HAP-1 (cell line): ENCODE results near the gene CCL16.

Experiments used
- DNase-seq, 2 experiments: peaks; one replicate each; pipeline ENCODE4 v3.0.0-alpha.2; 2016 to 2020; ENCODE audit warnings: low spot score in 2 of 2
- H3K27me3 ChIP-seq: fragments of 250-450 bp; sonication (Bioruptor Pico); 2 replicates; pipeline ENCODE4 v1.5.1; 2020; ENCODE audit warnings: low read depth, mild to moderate bottlenecking, moderate library complexity
- H3K36me3 ChIP-seq: fragments of 250-450 bp; sonication (Bioruptor Pico); replicated peaks from 2 replicates; pipeline ENCODE4 v1.5.1; 2020; ENCODE audit warnings: mild to moderate bottlenecking
- H3K4me1 ChIP-seq: fragments of 250-450 bp; sonication (Bioruptor Pico); 2 replicates; pipeline ENCODE4 v1.5.1; 2020; ENCODE audit warnings: mild to moderate bottlenecking
- H3K4me3 ChIP-seq: fragments of 250-450 bp; sonication (Bioruptor Pico); 2 replicates; pipeline ENCODE4 v1.5.1; 2020; ENCODE audit warnings: mild to moderate bottlenecking, moderate library complexity
- H3K9me3 ChIP-seq: fragments of 250-450 bp; sonication (Bioruptor Pico); 2 replicates; pipeline ENCODE4 v1.5.1; 2020; ENCODE audit warnings: mild to moderate bottlenecking, moderate library complexity
- in situ Hi-C: fragments of 300-500 bp; cut with MboI; formaldehyde crosslinking; loops from 3 replicates; pipeline ENCODE4 v1.14.3; 2020; ENCODE audit warnings: low sequenced_read_pairs, inconsistent platforms, mixed read lengths

Gene CCL16

GRCh38 chr17:35977509-35977908, 3.8 kb downstream of the CCL16 start:
- in situ Hi-C loops, result loop anchor here (10.0 kb wide), 1 partner anchor 507 kb away; the partner anchor contains the start of gene ZNHIT3
- H3K27me3 ChIP-seq, result no peaks in the 10 kb centered on the region
- no peaks in the 10 kb centered on the region for H3K4me1 ChIP-seq
- H3K9me3 ChIP-seq, result no peaks in the 10 kb centered on the region
- H3K4me3 ChIP-seq, result no peak overlapping the region
- DNase-seq, result no peak
- H3K36me3 ChIP-seq, result no peaks in the 10 kb centered on the region

GRCh38 chr17:35973333-35974260, 7.7 kb downstream of the CCL16 start:
- Histone ChIP-seq H3K4me1 (no peaks in the 10 kb centered on the region), H3K27me3 (no peaks in the 10 kb centered on the region), H3K36me3 (no peaks in the 10 kb centered on the region), H3K9me3 (no peaks in the 10 kb centered on the region), H3K4me3 (no peak overlapping the region)
- in situ Hi-C loops, result loop anchor here (5.0 to 10.0 kb wide), 2 partner anchors 174 to 511 kb away; partner anchors contain the start of gene ZNHIT3
- no peak for DNase-seq

- Histone ChIP-seq H3K9me3 (no peaks in the 10 kb centered on the region), H3K27me3 (no peaks in the 10 kb centered on the region), H3K4me1 (no peaks in the 10 kb centered on the region), H3K36me3 (no peaks in the 10 kb centered on the region), H3K4me3 (no peak overlapping the region)
- no peak for DNase-seq
- in situ Hi-C loops, result loop anchor here (5.0 to 10.0 kb wide), 2 partner anchors 174 to 512 kb away; partner anchors contain the start of gene ZNHIT3
These were observed 8.4 kb downstream of the CCL16 start for GRCh38 chr17:35972945-35973332.

GRCh38 chr17:35972535-35972934, 8.8 kb downstream of the CCL16 start:
- H3K27me3 ChIP-seq, result no peaks in the 10 kb centered on the region
- no peaks in the 10 kb centered on the region for H3K9me3 ChIP-seq
- no peak overlapping the region for H3K4me3 ChIP-seq
- H3K36me3 ChIP-seq, result no peaks in the 10 kb centered on the region
- no peaks in the 10 kb centered on the region for H3K4me1 ChIP-seq
- in situ Hi-C loops, result loop anchor here (5.0 to 10.0 kb wide), 2 partner anchors 175 to 512 kb away; partner anchors contain the start of gene ZNHIT3
- DNase-seq, result no peak

- no peaks in the 10 kb centered on the region for H3K4me1 ChIP-seq
- DNase-seq, result no peak
- no peaks in the 10 kb centered on the region for H3K9me3 ChIP-seq
- no peak overlapping the region for H3K4me3 ChIP-seq
- no peaks in the 10 kb centered on the region for H3K27me3 ChIP-seq
- in situ Hi-C loops, result loop anchor here (5.0 to 10.0 kb wide), 2 partner anchors 175 to 513 kb away; partner anchors contain the start of gene ZNHIT3
- no peaks in the 10 kb centered on the region for H3K36me3 ChIP-seq
These were observed 9.2 kb downstream of the CCL16 start for GRCh38 chr17:35972066-35972465.

- Histone ChIP-seq H3K4me1 (no peaks in the 10 kb centered on the region), H3K36me3 (no peaks in the 10 kb centered on the region), H3K9me3 (no peaks in the 10 kb centered on the region), H3K4me3 (no peak overlapping the region), H3K27me3 (no peaks in the 10 kb centered on the region)
- peak; percentile 68 to 87 for DNase-seq
- in situ Hi-C loops, result loop anchor here (5.0 to 10.0 kb wide), 2 partner anchors 178 to 515 kb away; partner anchors contain the start of gene ZNHIT3
These were observed 11.5 kb downstream of the CCL16 start for GRCh38 chr17:35969558-35970380.

GRCh38 chr17:35968520-35969054, 12.7 kb downstream of the CCL16 start:
- in situ Hi-C loops, result no loop called here
- DNase-seq, result no peak

GRCh38 chr17:35965272-35965671, 16.0 kb downstream of the CCL16 start:
- no peaks in the 10 kb centered on the region for H3K36me3 ChIP-seq
- no peak for DNase-seq
- no peaks in the 10 kb centered on the region for H3K9me3 ChIP-seq
- peaks cover 5% of the 10 kb centered on the region; the same call in 1 of the 2 replicates for H3K27me3 ChIP-seq
- in situ Hi-C loops, result no loop called here
- H3K4me3 ChIP-seq, result no peak overlapping the region
- no peaks in the 10 kb centered on the region for H3K4me1 ChIP-seq

More at GRCh38 chr17:35968520-35969054, 12.7 kb downstream of the CCL16 start:
- Histone ChIP-seq H3K4me3 (no peak overlapping the region), H3K9me3 (no peaks in the 10 kb centered on the region), H3K27me3 (peaks cover 3% of the 10 kb centered on the region; the same call in 1 of the 2 replicates), H3K36me3 (no peaks in the 10 kb centered on the region), H3K4me1 (no peaks in the 10 kb centered on the region)

GRCh38 chr17:35963663-35964062, 17.6 kb downstream of the CCL16 start:
- in situ Hi-C loops, result no loop called here
- no peak overlapping the region for H3K4me3 ChIP-seq
- H3K27me3 ChIP-seq, result peaks cover 10% of the 10 kb centered on the region; the same call in 1 of the 2 replicates
- DNase-seq, result no peak
- H3K4me1 ChIP-seq, result no peaks in the 10 kb centered on the region
- H3K36me3 ChIP-seq, result no peaks in the 10 kb centered on the region
- H3K9me3 ChIP-seq, result no peaks in the 10 kb centered on the region

GRCh38 chr17:35953720-35954119, 27.6 kb downstream of the CCL16 start:
- no peaks in the 10 kb centered on the region for H3K9me3 ChIP-seq
- H3K27me3 ChIP-seq, result 0 out of 2 replicates have a peak, but pooled peaks cover 2% of the 10 kb centered on the region
- in situ Hi-C loops, result no loop called here
- H3K4me1 ChIP-seq, result no peaks in the 10 kb centered on the region
- no peak overlapping the region for H3K4me3 ChIP-seq
- no peak for DNase-seq
- H3K36me3 ChIP-seq, result no peaks in the 10 kb centered on the region

GRCh38 chr17:35949401-35949800, 31.9 kb downstream of the CCL16 start:
- Histone ChIP-seq H3K36me3 (no peaks in the 10 kb centered on the region), H3K4me3 (no peak overlapping the region), H3K9me3 (no peaks in the 10 kb centered on the region), H3K4me1 (no peaks in the 10 kb centered on the region), H3K27me3 (no peaks in the 10 kb centered on the region)
- no peak for DNase-seq
- in situ Hi-C loops, result no loop called here

- H3K4me1 ChIP-seq, result no peaks in the 10 kb centered on the region
- H3K4me3 ChIP-seq, result no peak overlapping the region
- no peaks in the 10 kb centered on the region for H3K9me3 ChIP-seq
- in situ Hi-C loops, result no loop called here
- no peaks in the 10 kb centered on the region for H3K27me3 ChIP-seq
- H3K36me3 ChIP-seq, result no peaks in the 10 kb centered on the region
- no peak for DNase-seq
These were observed 33.2 kb downstream of the CCL16 start for GRCh38 chr17:35948092-35948491.

- H3K4me3 ChIP-seq, result 0 out of 2 replicates have a peak overlapping the region, but pooled peaks have one; percentile 13
- DNase-seq, result peak; percentile 50 to 76
- in situ Hi-C loops, result no loop called here
These were observed 34.1 kb downstream of the CCL16 start for GRCh38 chr17:35947156-35947585.

More at GRCh38 chr17:35947156-35947585, 34.1 kb downstream of the CCL16 start:
- Histone ChIP-seq H3K36me3 (no peaks in the 10 kb centered on the region), H3K27me3 (no peaks in the 10 kb centered on the region), H3K9me3 (no peaks in the 10 kb centered on the region), H3K4me1 (no peaks in the 10 kb centered on the region)
